AG10803 (cell line): ENCODE results near the gene SLC9C1.
A peak's percentile ranks its signal among the peaks of the same experiment; 100 is the strongest.

Experiments
- DNase-seq: peaks from one replicate; pipeline ENCODE4 v3.0.0; 2010; ENCODE audit warnings: low read depth
- H3K4me3 ChIP-seq: 2 replicates; pipeline ENCODE4 v1.5.1; 2011; ENCODE audit warnings: mild to moderate bottlenecking, low read length, control low read depth
- CTCF ChIP-seq: conservative IDR thresholded peaks from 2 replicates; pipeline ENCODE4 v1.5.1; 2011; ENCODE audit warnings: mild to moderate bottlenecking, low read length, control low read depth, inconsistent platforms

The SLC9C1 gene

DNA sequence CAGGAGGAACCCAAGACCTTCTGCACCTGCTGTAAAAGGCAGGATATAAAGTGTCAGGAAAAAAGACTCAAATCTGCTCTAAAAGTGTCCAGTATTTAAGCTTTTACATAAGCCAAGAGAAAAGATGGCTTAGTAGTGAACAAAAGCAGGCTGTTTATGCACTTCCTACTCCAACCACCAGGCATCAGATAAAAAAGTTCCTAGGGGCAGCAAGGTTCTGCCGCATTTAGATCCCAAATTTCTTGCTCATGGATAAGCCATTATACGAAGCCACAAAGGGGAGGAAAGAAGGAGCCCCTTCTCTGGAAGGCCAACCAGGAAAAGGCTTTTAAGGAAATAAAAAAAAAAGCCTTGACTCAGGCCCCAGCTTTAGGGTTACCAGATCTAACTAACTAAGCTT lies 10.6 kb upstream of the SLC9C1 start:
- DNase-seq: peak; percentile 4
- no peak overlapping the region for H3K4me3 ChIP-seq
- TF ChIP-seq CTCF: peak; percentile 43

DNA sequence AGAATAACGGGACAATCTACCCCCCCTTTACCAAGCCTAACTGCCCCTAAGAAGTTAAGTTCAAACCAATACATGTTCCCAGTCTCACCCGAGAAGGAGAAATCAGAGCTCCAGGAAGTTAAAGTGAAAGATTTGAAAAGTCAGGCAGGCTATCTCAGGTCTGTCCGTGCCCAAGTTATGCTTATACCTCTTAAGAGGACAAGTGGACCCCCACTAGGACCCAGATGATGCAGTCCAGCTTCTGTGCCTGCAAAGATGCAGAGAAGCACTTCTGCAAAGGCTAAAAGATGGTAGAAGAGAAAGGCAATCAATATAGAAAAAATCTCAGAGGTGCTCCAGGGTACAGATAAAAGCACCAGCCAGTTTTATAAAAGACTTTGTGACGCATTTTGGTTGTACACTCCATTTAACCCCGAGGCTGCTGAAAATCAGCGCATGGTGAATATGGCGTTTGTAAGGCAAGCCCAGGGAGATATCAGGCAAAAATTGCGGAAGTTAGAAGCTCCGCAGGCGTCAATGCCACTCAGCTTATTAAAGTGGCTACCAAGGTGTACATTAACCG lies 9.8 kb upstream of the SLC9C1 start:
- DNase-seq: peak; percentile 11
- TF ChIP-seq CTCF: no peak
- H3K4me3 ChIP-seq: peak overlapping the region; percentile 57

GRCh38 chr3:112302881-112303763 lies 9.1 kb upstream of the SLC9C1 start:
- DNase-seq: no peak
- no peak for TF ChIP-seq CTCF
- H3K4me3 ChIP-seq: peak overlapping the region; percentile 57

- no peak for DNase-seq
- peak overlapping the region; percentile 30 for H3K4me3 ChIP-seq
- no peak for TF ChIP-seq CTCF
Measured at GRCh38 chr3:112302150-112302830, 8.3 kb upstream of the SLC9C1 start.

GRCh38 chr3:112298781-112299180 lies 4.8 kb upstream of the SLC9C1 start:
- H3K4me3 ChIP-seq: no peak overlapping the region
- DNase-seq: no peak
- TF ChIP-seq CTCF: no peak

DNA sequence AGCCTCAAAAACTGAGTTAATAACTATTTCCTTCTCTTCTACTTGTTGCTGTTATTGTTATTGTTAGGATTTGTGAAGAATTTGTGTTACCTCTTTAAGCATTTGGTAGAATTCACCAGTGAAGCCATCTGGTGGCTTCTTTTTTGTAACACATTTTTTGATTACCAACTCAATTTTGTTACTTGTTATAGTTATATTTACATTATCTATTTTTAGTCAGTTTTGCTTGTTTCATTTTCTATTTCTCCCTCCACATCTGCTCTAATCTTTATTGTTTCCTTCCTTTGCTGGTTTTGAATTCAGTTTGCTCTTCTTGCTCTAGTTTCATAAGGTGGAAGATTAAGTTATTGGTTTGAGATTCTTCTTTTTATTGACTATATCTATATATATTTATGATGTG lies 3.7 kb upstream of the SLC9C1 start:
- no peak for DNase-seq
- TF ChIP-seq CTCF: no peak
- no peak overlapping the region for H3K4me3 ChIP-seq

DNA sequence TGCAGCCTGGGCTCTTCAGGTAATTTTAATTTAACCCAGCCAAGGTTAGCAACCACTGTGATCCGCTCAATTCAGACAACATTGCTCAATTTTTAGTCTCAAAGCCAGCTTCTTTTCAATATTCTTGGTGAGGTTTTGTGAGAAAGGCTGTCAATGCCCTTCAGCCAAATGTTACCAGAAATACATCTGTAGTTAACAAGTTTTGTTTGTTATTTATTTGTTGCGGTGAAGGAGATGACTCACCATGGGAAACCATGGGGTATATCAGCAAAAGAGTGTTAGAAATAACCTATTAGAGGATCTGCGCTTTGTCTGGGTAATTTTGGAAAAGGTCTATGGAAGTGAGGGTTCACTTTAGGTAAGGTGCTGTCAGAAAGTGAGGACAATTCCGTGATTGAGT lies 5.0 kb downstream of the SLC9C1 start:
- no peak for TF ChIP-seq CTCF
- DNase-seq: no peak
- no peak overlapping the region for H3K4me3 ChIP-seq
